Esophagus muscularis mucosa (tissue), 4 donors: ENCODE measurements around the gene DPYD.

Experiments
- EP300 ChIP-seq: sonication (generic); formaldehyde crosslinking; IDR thresholded peaks from one replicate; pipeline ENCODE4 v1.6.1; 2017; ENCODE audit warnings: antibody characterized with exemption
- POLR2A ChIP-seq: fragments of 450-650 bp; IDR thresholded peaks from one replicate; pipeline ENCODE4 v1.6.1; 2017; ENCODE audit warnings: antibody characterized with exemption, moderate library complexity, mild to moderate bottlenecking, low read depth
- POLR2AphosphoS5 ChIP-seq, 2 donors: sonication (generic); formaldehyde crosslinking; IDR thresholded peaks; one replicate each; pipeline ENCODE4 v1.6.1; 2017; ENCODE audit warnings: antibody characterized with exemption in 2 of 2
- TF ChIP-seq, protein P1 (sequence below), 3 experiments: fragments of 200-600 bp in 2 of 3; fragments of 450-650 bp in 1 of 3; sonication (generic) in 2 of 3; IDR thresholded peaks; one replicate each; pipeline ENCODE4 v1.5.1; 2017 to 2019; ENCODE audit warnings: antibody characterized with exemption in 3 of 3, mild to moderate bottlenecking in 2 of 3, moderate library complexity in 1 of 3

GRCh38 chr1:97925151-97925550 is 4.3 kb upstream of the DPYD start:
- TF ChIP-seq, protein P1, sequence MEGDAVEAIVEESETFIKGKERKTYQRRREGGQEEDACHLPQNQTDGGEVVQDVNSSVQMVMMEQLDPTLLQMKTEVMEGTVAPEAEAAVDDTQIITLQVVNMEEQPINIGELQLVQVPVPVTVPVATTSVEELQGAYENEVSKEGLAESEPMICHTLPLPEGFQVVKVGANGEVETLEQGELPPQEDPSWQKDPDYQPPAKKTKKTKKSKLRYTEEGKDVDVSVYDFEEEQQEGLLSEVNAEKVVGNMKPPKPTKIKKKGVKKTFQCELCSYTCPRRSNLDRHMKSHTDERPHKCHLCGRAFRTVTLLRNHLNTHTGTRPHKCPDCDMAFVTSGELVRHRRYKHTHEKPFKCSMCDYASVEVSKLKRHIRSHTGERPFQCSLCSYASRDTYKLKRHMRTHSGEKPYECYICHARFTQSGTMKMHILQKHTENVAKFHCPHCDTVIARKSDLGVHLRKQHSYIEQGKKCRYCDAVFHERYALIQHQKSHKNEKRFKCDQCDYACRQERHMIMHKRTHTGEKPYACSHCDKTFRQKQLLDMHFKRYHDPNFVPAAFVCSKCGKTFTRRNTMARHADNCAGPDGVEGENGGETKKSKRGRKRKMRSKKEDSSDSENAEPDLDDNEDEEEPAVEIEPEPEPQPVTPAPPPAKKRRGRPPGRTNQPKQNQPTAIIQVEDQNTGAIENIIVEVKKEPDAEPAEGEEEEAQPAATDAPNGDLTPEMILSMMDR (IDR thresholded peaks at IDR 0.05) = no peak
- TF ChIP-seq POLR2A = no peak
- no peak for TF ChIP-seq EP300
- no peak for TF ChIP-seq POLR2AphosphoS5 (IDR thresholded peaks at IDR 0.05)
